ENCODE results near the gene FA2H.

FA2H gene

DNA sequence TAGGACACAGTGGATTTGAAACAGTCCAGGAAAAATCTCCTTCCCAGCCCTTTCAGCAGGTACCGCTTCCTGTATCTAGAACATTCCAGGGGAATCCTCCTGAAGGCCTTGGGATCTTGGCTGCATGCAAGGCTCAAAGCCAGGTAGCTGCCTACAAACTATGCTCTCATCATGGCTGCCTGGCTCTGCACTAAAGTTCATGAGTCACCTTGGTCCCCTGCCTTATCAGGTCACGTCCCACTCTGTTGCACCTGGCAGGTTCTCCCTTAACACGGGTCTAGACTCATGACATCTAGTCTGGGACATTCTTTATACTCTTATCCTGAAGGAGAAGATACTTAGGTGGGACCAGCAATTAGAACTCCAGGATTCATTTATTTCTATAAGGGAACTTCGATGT lies 15.8 kb downstream of the FA2H start:
- TF ChIP-seq, protein P1, sequence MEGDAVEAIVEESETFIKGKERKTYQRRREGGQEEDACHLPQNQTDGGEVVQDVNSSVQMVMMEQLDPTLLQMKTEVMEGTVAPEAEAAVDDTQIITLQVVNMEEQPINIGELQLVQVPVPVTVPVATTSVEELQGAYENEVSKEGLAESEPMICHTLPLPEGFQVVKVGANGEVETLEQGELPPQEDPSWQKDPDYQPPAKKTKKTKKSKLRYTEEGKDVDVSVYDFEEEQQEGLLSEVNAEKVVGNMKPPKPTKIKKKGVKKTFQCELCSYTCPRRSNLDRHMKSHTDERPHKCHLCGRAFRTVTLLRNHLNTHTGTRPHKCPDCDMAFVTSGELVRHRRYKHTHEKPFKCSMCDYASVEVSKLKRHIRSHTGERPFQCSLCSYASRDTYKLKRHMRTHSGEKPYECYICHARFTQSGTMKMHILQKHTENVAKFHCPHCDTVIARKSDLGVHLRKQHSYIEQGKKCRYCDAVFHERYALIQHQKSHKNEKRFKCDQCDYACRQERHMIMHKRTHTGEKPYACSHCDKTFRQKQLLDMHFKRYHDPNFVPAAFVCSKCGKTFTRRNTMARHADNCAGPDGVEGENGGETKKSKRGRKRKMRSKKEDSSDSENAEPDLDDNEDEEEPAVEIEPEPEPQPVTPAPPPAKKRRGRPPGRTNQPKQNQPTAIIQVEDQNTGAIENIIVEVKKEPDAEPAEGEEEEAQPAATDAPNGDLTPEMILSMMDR (IDR thresholded peaks at IDR 0.05; ENCODE audit: insufficient read depth, low read length), result no peak
- TF ChIP-seq POLR2AphosphoS5 (IDR thresholded peaks at IDR 0.05; ENCODE audit: low read depth), result no peak
- no peak for TF ChIP-seq SPI1 (IDR thresholded peaks at IDR 0.05; ENCODE audit: borderline replicate concordance, low read depth)
- TF ChIP-seq, protein P2, sequence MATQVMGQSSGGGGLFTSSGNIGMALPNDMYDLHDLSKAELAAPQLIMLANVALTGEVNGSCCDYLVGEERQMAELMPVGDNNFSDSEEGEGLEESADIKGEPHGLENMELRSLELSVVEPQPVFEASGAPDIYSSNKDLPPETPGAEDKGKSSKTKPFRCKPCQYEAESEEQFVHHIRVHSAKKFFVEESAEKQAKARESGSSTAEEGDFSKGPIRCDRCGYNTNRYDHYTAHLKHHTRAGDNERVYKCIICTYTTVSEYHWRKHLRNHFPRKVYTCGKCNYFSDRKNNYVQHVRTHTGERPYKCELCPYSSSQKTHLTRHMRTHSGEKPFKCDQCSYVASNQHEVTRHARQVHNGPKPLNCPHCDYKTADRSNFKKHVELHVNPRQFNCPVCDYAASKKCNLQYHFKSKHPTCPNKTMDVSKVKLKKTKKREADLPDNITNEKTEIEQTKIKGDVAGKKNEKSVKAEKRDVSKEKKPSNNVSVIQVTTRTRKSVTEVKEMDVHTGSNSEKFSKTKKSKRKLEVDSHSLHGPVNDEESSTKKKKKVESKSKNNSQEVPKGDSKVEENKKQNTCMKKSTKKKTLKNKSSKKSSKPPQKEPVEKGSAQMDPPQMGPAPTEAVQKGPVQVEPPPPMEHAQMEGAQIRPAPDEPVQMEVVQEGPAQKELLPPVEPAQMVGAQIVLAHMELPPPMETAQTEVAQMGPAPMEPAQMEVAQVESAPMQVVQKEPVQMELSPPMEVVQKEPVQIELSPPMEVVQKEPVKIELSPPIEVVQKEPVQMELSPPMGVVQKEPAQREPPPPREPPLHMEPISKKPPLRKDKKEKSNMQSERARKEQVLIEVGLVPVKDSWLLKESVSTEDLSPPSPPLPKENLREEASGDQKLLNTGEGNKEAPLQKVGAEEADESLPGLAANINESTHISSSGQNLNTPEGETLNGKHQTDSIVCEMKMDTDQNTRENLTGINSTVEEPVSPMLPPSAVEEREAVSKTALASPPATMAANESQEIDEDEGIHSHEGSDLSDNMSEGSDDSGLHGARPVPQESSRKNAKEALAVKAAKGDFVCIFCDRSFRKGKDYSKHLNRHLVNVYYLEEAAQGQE (IDR thresholded peaks at IDR 0.05; ENCODE audit: insufficient replicate concordance, low read depth), result no peak
- TF ChIP-seq GABPA (IDR thresholded peaks at IDR 0.05; ENCODE audit: low read depth), result no peak
- no peak overlapping the region for H3K4me3 ChIP-seq (replicated peaks; ENCODE audit: insufficient read depth, low read length)
- no peak overlapping the region for H3K27ac ChIP-seq (replicated peaks)
- H3K27me3 ChIP-seq (ENCODE audit: insufficient read depth, poor library complexity, severe bottlenecking), result no peaks in the 10 kb centered on the region
- DNase-seq (ENCODE audit: low read depth in 1 of 2, low spot score in 1 of 2), result no peak

DNA sequence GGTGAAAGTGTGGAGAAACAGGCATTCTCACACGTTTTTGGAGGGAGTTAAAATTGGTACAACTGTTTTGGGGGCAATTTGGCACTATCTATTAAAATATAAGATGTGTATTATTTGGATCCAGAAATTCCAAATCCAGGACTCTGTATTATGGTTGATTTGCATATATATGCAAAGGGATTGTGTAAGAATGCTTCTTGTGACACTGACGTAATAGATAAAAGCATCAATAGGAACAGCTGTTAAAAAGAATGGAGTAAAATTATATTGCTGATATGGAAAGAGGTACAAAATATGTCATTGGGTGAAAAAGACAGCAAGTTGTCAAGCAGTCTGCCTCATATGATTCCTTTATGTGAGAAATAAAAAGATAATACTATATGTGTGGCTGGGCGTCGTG lies 17.3 kb downstream of the FA2H start:
- DNase-seq (ENCODE audit: low read depth in 1 of 2, low spot score in 1 of 2), result no peak
- Histone ChIP-seq H3K27ac (replicated peaks) (no peak overlapping the region), H3K4me3 (replicated peaks; ENCODE audit: insufficient read depth, low read length) (no peak overlapping the region), H3K27me3 (ENCODE audit: insufficient read depth, poor library complexity, severe bottlenecking) (no peaks in the 10 kb centered on the region)
- TF ChIP-seq, protein P1 (IDR thresholded peaks at IDR 0.05; ENCODE audit: insufficient read depth, low read length), result no peak
- TF ChIP-seq, protein P2 (IDR thresholded peaks at IDR 0.05; ENCODE audit: insufficient replicate concordance, low read depth), result no peak
- no peak for TF ChIP-seq POLR2AphosphoS5 (IDR thresholded peaks at IDR 0.05; ENCODE audit: low read depth)
- TF ChIP-seq SPI1 (IDR thresholded peaks at IDR 0.05; ENCODE audit: borderline replicate concordance, low read depth), result no peak
- no peak for TF ChIP-seq GABPA (IDR thresholded peaks at IDR 0.05; ENCODE audit: low read depth)

DNA sequence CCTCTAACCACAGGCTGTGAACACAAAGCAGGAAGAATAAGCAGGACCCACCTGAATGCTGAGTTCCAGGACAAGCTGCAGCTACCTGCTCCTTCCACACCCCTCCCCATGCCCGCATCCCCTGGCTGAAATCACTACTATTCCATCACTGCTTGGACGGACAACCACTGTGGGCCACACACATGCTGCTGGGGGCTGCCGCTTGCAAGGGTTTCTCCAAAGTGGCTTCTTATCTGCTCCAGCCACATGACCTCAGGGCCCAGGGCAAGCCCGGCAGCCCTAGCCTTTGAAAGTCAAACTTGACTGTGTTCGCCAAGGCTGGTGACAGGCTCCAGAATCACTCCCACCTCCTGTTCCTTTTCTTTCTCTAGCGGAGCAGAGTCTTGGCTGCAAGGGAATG lies 18.4 kb downstream of the FA2H start:
- no peak for DNase-seq (ENCODE audit: low read depth in 1 of 2, low spot score in 1 of 2)
- Histone ChIP-seq H3K27me3 (ENCODE audit: insufficient read depth, poor library complexity, severe bottlenecking) (no peaks in the 10 kb centered on the region), H3K27ac (replicated peaks) (no peak overlapping the region), H3K4me3 (replicated peaks; ENCODE audit: insufficient read depth, low read length) (no peak overlapping the region)
- TF ChIP-seq, protein P2 (IDR thresholded peaks at IDR 0.05; ENCODE audit: insufficient replicate concordance, low read depth), result no peak
- TF ChIP-seq POLR2AphosphoS5 (IDR thresholded peaks at IDR 0.05; ENCODE audit: low read depth), result no peak
- TF ChIP-seq, protein P1 (IDR thresholded peaks at IDR 0.05; ENCODE audit: insufficient read depth, low read length), result no peak
- TF ChIP-seq SPI1 (IDR thresholded peaks at IDR 0.05; ENCODE audit: borderline replicate concordance, low read depth), result no peak
- TF ChIP-seq GABPA (IDR thresholded peaks at IDR 0.05; ENCODE audit: low read depth), result no peak

Measured in HL-60 (cell line).